ENCODE measurements around the gene DHX15. TPM values are rescaled to one million over a fixed set of nuclear protein-coding genes. Genes with fewer than 3 reads are reported as not detected.

DHX15 gene
- total and polyA plus RNA-seq, 10 of the 15 experiments (the other 5 are each of a cell fraction or from before 2014, with no cell fraction given): 166 to 269 (median 184) TPM

GRCh38 chr4:24584211-24584850 is at the start of gene DHX15 (continued):
- TF ChIP-seq CHD2 (IDR thresholded peaks at IDR 0.05; ENCODE audit: borderline replicate concordance, low read depth, low read length) (peak; percentile 30; the same call in 1 of the 2 replicates), CREB1 (IDR thresholded peaks at IDR 0.05; ENCODE audit: low read depth) (peak; percentile 83), NRF1 (conservative IDR thresholded peaks at IDR 0.05; ENCODE audit: low read depth, low read length) (peak; percentile 61), ETV6 (conservative IDR thresholded peaks at IDR 0.05 in 1 of 2, IDR thresholded peaks at IDR 0.05 in 1 of 2; ENCODE audit: borderline replicate concordance in 1 of 2, low read depth in 1 of 2) (no peak), NR2C1 (IDR thresholded peaks at IDR 0.05) (no peak), PAX8 (IDR thresholded peaks at IDR 0.05) (no peak), BMI1 (IDR thresholded peaks at IDR 0.05; ENCODE audit: borderline replicate concordance) (no peak), JUND (IDR thresholded peaks at IDR 0.05; ENCODE audit: low read depth, low read length) (no peak), POLR2AphosphoS5 (IDR thresholded peaks at IDR 0.05; ENCODE audit: low read length) (peak; percentile 91), SUZ12 (IDR thresholded peaks at IDR 0.05; ENCODE audit: unreplicated experiment) (no peak), KAT2A (conservative IDR thresholded peaks at IDR 0.05; ENCODE audit: control insufficient read depth, low read depth, low read length) (no peak), HSF1 (IDR thresholded peaks at IDR 0.05; ENCODE audit: low read depth, low read length) (no peak), SMARCA5 (IDR thresholded peaks at IDR 0.05) (no peak), MYC (IDR thresholded peaks at IDR 0.05; ENCODE audit: insufficient read depth, insufficient read length, insufficient replicate concordance, low read length, severe bottlenecking) (peak; percentile 64), REST (IDR thresholded peaks at IDR 0.05; ENCODE audit: low read depth, low read length) (no peak)
